GM23338 (cell line): Measurements from ENCODE around the gene TIMM13.

Experiments
- CTCF ChIP-seq, 2 experiments: fragments of 200-600 bp in 1 of 2; sonication (generic) in 1 of 2; conservative IDR thresholded peaks; 2 replicates each; pipeline versions ENCODE4 v1.5.1 to v1.6.1; 2016 to 2017; ENCODE audit warnings: antibody characterized with exemption in 2 of 2, low read depth in 2 of 2, mild to moderate bottlenecking in 2 of 2, moderate library complexity in 1 of 2
- EZH2 ChIP-seq: fragments of 200-600 bp; sonication (generic); IDR thresholded peaks from one replicate; pipeline ENCODE4 v1.8.0; 2017; ENCODE audit warnings: antibody characterized with exemption, mild to moderate bottlenecking, low read depth; ENCODE audit not compliant: unreplicated experiment
- ZNF462 ChIP-seq: fragments of 250-450 bp; sonication (Bioruptor Pico); IDR thresholded peaks from 2 replicates; pipeline ENCODE4 v1.5.0; 2020; ENCODE audit warnings: mild to moderate bottlenecking, moderate library complexity

- TF ChIP-seq CTCF (conservative IDR thresholded peaks at IDR 0.05; ENCODE audit: low read depth in 2 of 2) = no peak
- no peak for TF ChIP-seq ZNF462
- TF ChIP-seq EZH2 = no peak
Measured at GRCh38 chr19:2394054-2394441, 33.3 kb downstream of the TIMM13 start.
